Activated naive CD4-positive, alpha-beta T cell treated with anti-CD3 and anti-CD28 coated beads, Interleukin-2, amount 50 U/mL, for 16 hours (primary cell): ENCODE measurements around the gene BRICD5.
"Not testable (repeated sequence)": the region's sequence is repeated elsewhere in the genome, so short reads cannot be mapped to it uniquely, and the experiment has no call there.

Source experiments
- DNase-seq: peaks from one replicate; pipeline ENCODE4 v3.0.0-alpha.2; 2020

The BRICD5 gene

GRCh38 chr16:2214719-2214968 is 4.0 kb upstream of the BRICD5 start, which contains the start of gene PGP:
Gene PGP (minus strand): TSS chr16:2214840. CDS start chr16:2214777, 63 bp downstream.
- no peak for DNase-seq

GRCh38 chr16:2213817-2214718 is 3.4 kb upstream of the BRICD5 start:
- no peak for DNase-seq

GRCh38 chr16:2212362-2213324 is 2.0 kb upstream of the BRICD5 start:
- DNase-seq, result no peak

- DNase-seq, result no peak
Measured at GRCh38 chr16:2211923-2212347, 1.3 kb upstream of the BRICD5 start.

GRCh38 chr16:2210009-2210332 is 692 bp downstream of the BRICD5 start:
- no peak for DNase-seq

GRCh38 chr16:2209258-2210008 is 1.2 kb downstream of the BRICD5 start:
- no peak for DNase-seq

- no peak for DNase-seq
Measured at GRCh38 chr16:2208772-2209171, 1.9 kb downstream of the BRICD5 start.

GRCh38 chr16:2208308-2208707 is 2.4 kb downstream of the BRICD5 start:
- DNase-seq, result no peak

- no peak for DNase-seq
Measured at GRCh38 chr16:2207872-2208271, 2.8 kb downstream of the BRICD5 start.

GRCh38 chr16:2206780-2207433 is 3.8 kb downstream of the BRICD5 start:
- DNase-seq, result no peak

- DNase-seq, result no peak
Measured at GRCh38 chr16:2206420-2206779, 4.3 kb downstream of the BRICD5 start.

GRCh38 chr16:2205967-2206313 is 4.7 kb downstream of the BRICD5 start:
- DNase-seq, result no peak

GRCh38 chr16:2205104-2205966 is 5.3 kb downstream of the BRICD5 start, which contains the start of gene MLST8:
Gene MLST8 (plus strand): TSS chr16:2205454. CDS start chr16:2206086, 632 bp downstream.
- DNase-seq, result peak; percentile 91

GRCh38 chr16:2204416-2205103 is 6.1 kb downstream of the BRICD5 start:
- no peak for DNase-seq

- DNase-seq, result not testable (repeated sequence)
Measured at GRCh38 chr16:2203119-2203688, 7.5 kb downstream of the BRICD5 start.

- DNase-seq, result no peak
Measured at GRCh38 chr16:2200313-2200712, 10.3 kb downstream of the BRICD5 start.

GRCh38 chr16:2199621-2200139 is 11.0 kb downstream of the BRICD5 start:
- no peak for DNase-seq

GRCh38 chr16:2199095-2199494 is 11.6 kb downstream of the BRICD5 start:
- no peak for DNase-seq

GRCh38 chr16:2198283-2198682 is 12.4 kb downstream of the BRICD5 start:
- no peak for DNase-seq

- no peak for DNase-seq
Measured at GRCh38 chr16:2197765-2198164, 12.9 kb downstream of the BRICD5 start.
